GM21381 (cell line): ENCODE data around the gene MARVELD3.
"Not testable (repeated sequence)": the region's sequence is repeated elsewhere in the genome, so short reads cannot be mapped to it uniquely, and the experiment has no call there.

Experiments
- ATAC-seq: cut with Tn5 transposase; IDR thresholded peaks from one replicate; pipeline ENCODE4 v1.9.1; 2021; ENCODE audit warnings: mild to moderate bottlenecking, moderate library complexity; ENCODE audit not compliant: unreplicated experiment

The MARVELD3 gene

DNA sequence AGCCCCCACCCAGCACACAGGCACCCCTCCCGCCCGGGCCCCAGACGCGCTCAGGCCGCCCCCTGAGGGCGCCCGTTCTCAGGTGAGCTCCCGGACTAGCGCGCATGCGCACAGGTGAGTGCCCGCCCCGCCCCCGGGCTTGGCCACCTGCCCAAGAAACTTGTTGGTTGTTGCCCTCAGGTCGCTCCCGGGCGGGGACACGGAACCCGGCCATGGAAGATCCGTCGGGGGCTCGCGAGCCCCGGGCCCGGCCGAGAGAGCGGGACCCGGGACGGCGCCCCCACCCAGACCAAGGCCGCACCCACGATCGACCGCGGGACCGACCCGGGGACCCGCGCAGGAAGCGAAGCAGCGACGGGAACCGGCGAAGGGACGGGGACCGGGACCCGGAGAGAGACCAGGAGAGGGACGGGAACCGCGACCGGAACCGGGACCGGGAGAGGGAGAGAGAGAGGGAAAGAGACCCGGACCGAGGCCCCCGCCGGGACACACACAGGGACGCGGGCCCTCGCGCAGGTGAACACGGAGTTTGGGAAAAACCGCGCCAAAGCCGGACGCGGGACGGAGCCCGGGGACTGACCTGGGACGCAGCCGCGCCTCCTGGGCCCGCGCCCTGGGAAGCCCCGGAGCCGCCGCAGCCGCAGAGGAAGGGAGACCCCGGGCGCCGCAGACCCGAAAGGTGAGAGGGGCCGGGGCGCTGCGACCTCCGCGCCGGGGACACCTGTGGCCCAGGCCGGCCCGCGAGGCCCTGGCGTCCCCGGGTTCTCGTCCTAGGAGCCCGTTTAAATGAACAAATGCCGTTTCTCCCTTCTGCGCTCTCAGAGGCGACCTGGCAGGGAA, at the start of gene MARVELD3:
MARVELD3 (plus strand) TSS at position 167 of the 840 bp plus-strand sequence; CDS start at position 213, 46 bp downstream.
- no peak for ATAC-seq

GRCh38 chr16:71576971-71577370, 49.0 kb upstream of the MARVELD3 start, which contains the start of gene TAT:
Gene TAT, minus strand, starts transcription at chr16:71577092. Its CDS starts 677 bp downstream, at chr16:71576415.
- no peak for ATAC-seq

DNA sequence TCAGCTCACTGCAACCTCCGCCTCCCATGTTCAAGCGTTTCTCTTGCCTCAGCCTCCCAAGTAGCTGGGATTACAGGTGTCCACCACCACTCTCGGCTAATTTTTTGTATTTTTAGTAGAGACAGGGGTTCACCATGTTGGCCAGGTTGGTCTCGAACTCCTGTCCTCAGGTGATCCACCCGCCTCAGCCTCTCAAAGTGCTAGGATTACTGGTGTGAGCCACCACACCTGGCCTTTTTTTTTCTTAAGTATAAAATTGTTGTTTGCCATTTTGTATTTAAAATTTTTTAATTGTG, 43.5 kb upstream of the MARVELD3 start:
- not testable (repeated sequence) for ATAC-seq

DNA sequence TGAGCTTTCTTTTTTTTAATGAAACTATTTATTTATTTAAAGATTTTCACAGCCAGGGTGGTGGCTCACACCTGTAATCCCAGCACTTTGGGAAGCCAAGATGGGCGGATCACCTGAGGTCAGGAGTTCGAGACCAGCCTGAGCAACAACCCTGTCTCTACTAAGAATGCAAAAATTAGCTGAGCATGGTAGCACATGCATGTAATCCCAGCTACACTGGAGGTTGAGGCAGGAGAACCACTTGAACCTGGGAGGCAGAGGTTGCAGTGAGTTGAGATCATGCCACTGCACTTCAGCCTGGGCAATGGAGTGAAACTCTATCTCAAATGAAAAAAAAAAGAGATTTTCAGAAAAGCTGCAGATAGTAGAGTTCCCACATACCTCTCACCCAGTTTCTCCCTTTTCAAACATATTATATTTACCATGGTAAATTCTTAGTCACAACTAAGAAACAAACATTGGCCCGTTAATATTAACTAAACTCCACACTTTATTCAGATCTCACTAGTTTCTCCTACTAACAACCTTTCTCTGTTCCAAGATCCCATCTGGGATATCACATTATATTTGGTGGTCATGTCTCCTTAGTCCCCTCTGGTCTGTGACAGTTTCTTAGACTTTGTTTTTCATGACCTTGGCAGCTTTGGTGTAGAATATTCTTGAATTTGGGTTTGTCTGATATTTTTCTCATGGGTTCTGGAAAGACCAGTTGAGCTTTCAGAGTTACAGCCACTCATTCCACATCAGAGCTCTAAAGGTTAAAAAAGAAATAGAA, 41.3 kb upstream of the MARVELD3 start:
- ATAC-seq: no peak

DNA sequence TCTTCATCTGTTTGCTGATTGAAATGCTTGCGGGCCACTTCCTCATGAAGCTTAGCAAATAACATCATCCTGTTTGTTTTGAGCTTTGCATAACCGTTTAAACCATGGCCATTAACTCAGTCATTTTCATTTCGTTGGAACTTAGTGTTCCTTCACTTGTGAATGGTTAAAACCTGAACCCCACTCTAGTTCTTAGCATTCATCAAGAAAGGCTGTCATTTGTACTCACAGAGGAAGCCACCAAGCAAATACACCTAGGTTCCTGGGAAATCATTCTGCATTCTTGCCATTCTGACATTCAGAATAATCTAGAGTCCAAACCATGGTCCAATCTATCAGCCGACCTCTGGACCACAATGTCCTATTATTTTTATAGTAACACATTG, 40.7 kb upstream of the MARVELD3 start:
- ATAC-seq: no peak

GRCh38 chr16:71589334-71589733, 36.6 kb upstream of the MARVELD3 start:
- ATAC-seq: not testable (repeated sequence)

- not testable (repeated sequence) for ATAC-seq
Measured at GRCh38 chr16:71590071-71590470, 35.9 kb upstream of the MARVELD3 start.

DNA sequence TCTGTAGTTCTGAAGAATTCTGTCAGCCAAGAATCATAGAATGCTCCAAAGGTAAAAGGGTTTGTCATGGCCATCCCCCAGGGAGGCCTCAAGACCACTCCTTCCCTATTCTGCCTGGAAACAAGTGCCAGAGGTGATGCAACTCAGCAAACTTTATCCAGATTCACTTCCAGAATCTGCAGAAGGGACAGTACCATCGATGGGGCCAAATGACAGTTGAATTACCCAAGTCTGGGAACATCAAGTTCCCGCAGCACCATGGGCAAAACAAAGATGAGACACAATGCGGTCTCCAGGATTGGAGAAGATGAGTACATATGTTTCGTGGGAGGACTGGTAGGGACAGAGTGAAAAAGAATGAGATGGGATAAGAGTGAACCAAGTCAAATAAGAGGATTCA, 35.4 kb upstream of the MARVELD3 start:
- no peak for ATAC-seq

DNA sequence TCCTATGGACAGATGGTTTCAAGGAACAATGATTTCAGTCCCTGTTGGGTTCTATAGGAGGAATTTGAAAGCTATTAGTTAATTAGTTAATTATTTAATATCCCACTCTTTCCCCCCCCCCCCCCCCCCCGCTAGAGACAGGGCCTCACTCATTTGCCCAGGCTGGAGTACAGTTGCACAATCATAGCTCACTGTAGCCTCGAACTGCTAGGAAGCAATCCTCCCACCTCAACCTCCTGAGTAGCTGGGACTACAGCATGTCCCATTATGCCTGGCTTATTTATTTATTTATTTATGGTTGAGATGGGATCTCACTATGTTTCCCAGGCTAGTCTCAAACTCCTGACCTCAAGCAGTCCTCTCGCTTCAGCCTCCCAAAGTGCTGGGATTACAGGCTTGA, 34.1 kb upstream of the MARVELD3 start:
- no peak for ATAC-seq

- no peak for ATAC-seq
Measured at GRCh38 chr16:71593048-71593999, 32.7 kb upstream of the MARVELD3 start.

DNA sequence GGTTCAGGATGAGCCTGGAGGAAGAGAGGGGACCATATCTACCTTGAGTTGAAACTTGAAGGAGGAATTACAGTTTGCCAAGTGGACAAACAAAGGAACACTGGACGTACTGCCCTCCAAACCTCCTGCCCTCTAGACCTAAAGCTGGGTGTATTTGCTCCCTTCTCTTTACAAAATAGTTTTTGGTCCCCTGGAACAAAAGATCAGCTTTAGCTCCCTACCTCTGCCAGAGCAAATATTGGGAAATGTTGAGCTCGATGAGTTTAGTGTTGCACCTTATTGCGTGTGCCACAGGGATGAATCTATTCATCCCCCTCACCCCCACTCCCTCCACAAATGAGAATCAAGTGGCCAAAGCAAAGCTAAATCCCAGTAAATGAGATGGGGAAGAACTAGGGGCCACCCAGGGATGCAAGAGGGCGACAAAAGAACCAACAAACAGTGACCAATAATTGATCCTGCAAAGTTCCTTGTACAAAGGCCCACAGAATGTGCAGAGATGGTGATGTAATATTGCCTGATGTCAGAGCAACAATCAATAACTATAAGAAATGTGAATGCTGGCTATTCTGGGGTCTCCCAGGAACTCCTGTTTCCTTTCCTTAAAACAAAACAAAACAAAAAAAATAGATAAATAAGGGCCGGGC, 31.9 kb upstream of the MARVELD3 start:
- ATAC-seq: no peak

DNA sequence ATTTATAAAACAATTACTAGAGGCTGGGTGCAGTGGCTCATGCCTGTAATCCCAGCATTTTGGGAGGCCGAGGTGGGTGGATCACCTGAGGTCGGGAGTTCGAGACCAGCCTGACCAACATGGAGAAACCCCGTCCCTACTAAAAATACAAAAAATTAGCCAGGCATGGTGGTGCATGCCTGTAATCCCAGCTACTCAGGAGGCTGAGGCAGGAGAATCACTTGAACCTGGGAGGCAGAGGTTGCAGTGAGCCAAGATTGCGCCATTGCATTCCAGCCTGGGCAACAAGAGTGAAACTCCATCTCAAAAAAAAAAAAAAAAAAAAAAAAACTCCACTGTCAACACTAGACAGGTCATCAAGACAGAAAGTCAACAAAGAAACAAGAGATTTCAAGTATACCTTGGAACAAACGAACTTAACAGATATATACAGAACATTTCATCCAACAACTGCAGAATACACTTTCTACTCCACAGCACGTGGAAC, 30.6 kb upstream of the MARVELD3 start:
- not testable (repeated sequence) for ATAC-seq

DNA sequence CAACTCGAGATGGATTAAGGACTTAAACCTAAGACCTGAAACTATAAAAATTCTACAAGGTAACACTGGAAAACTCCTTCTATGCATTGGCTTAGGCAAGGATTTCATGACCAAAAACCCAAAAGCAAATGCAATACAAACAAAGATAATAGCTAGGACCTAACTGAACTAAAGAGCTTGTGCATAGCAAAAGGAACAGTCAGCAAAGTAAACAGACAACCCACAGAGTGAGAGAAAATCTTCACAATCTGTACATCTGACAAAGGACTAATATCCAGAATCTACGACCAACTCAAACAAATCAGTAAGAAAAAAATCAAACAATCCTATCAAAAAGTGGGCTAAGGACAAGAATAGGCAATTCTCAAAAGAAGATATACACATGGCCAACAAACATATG, 27.6 kb upstream of the MARVELD3 start:
- ATAC-seq: not testable (repeated sequence)

DNA sequence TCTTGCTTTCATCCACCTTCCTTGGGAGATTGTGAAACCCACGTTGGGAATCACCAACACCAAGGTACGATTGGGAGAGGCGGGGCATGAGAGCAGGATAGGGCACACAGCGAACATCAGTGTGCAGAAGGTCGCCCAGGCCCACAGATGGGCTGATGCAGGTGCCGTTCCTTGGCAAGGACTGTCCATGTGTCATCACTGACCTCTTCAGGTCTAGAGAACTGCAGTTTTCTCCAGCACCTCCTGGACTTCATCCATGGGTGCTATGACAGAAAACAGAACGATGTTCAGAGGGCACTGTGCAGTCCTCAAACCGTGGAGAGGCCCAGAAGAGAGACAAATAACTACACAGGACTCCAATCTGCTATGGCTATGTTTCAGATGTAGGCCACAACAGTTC, 25.2 kb upstream of the MARVELD3 start:
- ATAC-seq: no peak

DNA sequence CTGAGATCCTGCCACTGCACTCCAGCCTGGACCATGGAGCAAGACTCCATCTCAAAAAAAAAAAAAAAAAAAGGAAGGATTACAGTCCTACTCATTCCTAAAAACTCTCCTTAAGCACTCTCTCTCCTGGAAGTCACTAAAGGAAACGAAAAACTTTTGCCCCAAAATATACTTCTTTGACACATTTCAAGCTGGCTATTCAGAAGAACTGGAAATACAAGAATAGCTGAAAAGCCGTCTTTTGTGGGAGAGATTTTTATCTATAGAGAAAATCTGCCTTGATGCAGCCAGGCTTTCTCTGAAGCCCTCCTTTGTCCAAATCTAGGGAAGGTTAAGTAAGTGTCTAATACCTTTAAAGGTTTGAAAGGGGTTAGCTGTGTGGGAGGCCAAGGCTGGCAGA, 16.9 kb upstream of the MARVELD3 start:
- ATAC-seq: no peak

DNA sequence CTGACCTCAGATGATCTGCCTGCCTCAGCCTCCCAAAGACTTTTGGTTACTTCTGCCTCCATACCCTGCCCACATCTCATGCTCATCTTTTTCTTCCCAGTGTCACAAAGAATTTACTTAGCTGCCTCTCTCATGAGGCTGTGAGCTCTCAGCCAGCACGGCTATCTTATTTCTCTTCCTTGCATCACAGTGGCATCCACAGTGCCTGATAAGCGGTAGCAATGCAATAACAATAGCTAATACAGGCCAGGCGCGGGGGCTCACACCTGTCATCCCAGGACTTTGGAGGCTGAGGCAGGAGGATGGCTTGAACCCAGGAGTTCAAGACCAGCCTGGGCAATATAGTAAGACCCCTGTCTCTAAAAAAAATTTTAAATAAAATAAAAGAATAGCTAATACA, 15.5 kb upstream of the MARVELD3 start:
- ATAC-seq: no peak

- ATAC-seq: peak; percentile 47
Measured at GRCh38 chr16:71610936-71611871, 14.8 kb upstream of the MARVELD3 start.

DNA sequence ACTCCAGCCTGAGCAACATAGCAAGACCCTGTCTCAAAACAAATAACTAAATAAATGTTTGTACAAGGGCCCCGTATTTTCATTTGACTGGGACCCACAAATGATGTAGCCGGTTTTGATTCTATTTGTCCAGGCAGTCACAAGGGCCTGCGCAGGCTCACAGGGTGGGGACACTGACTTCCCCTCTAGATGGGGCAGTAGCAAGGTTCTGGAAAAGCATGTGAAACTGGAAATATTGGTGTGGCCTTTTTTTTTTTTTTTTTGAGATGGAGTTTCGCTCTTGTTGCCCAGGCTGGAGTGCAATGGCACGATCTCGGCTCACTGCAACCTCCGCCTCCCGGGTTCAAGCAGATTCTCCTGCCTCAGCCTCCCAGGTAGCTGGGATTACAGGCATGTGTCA, 11.0 kb upstream of the MARVELD3 start:
- not testable (repeated sequence) for ATAC-seq

DNA sequence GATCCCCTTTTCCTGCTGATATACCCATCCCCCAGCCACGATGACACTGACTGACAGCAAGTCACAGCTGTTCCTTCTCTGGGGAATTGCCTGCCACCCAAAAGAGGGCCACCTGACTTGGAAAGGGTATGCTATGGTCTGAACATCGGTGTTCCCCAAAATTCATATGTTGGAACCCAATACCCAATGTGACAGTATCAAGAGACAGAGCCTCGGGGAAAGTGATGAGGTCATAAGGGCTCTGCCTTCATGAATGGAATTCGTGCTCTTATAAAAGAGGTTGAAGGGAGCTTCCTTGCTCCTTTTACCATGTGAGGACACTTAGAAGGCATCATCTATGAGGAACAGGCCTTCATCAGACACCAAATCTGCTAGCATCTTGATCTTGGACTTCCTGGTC, 7.6 kb upstream of the MARVELD3 start:
- no peak for ATAC-seq
